Glutamatergic neuron (in vitro differentiated cells): ENCODE measurements around the gene KCNH1. TPM values are rescaled to one million over a fixed set of nuclear protein-coding genes. Genes with fewer than 3 reads are reported as not detected.

Experiments
- DNase-seq: peaks from one replicate; pipeline ENCODE4 v3.0.0; 2022
- H3K27ac Mint-ChIP-seq: one replicate; pipeline ENCODE4 v1.8.0; 2020; ENCODE audit warnings: mild to moderate bottlenecking, mixed read lengths, inconsistent platforms; ENCODE audit not compliant: unreplicated experiment
- H3K27me3 Mint-ChIP-seq: one replicate; pipeline ENCODE4 v1.8.0; 2020; ENCODE audit warnings: mild to moderate bottlenecking, moderate library complexity, mixed read lengths, inconsistent platforms; ENCODE audit not compliant: unreplicated experiment
- H3K36me3 Mint-ChIP-seq: one replicate; pipeline ENCODE4 v1.8.0; 2020; ENCODE audit warnings: mild to moderate bottlenecking, mixed read lengths, inconsistent platforms; ENCODE audit not compliant: unreplicated experiment
- H3K4me1 Mint-ChIP-seq: one replicate; pipeline ENCODE4 v1.8.0; 2020; ENCODE audit warnings: mild to moderate bottlenecking, low read depth, mixed read lengths, inconsistent platforms; ENCODE audit not compliant: unreplicated experiment
- H3K4me3 Mint-ChIP-seq: one replicate; pipeline ENCODE4 v1.8.0; 2020; ENCODE audit warnings: mild to moderate bottlenecking, mixed read lengths, inconsistent platforms; ENCODE audit not compliant: unreplicated experiment
- H3K9me3 Mint-ChIP-seq: one replicate; pipeline ENCODE4 v1.8.0; 2020; ENCODE audit warnings: mild to moderate bottlenecking, moderate library complexity, mixed read lengths, inconsistent platforms; ENCODE audit not compliant: unreplicated experiment
- CTCF ChIP-seq: fragments of 200-600 bp; sonication (generic); IDR thresholded peaks from one replicate; pipeline ENCODE4 v1.5.0; 2021; ENCODE audit not compliant: partially characterized antibody, unreplicated experiment
- total RNA-seq: library from RNA; stranded (reverse); fragmentation: NEBNext Ultra II Directional; extraction: Animal tissue kit (Norgen Biotek cat#: 25700); gene quantifications from one replicate; pipeline ENCODE4 v1.2.1, GENCODE V29; 2021; ENCODE audit not compliant: unreplicated experiment

Gene KCNH1
- total RNA-seq, 1 donor from 2014 or later = 7.8 TPM

- Mint-ChIP-seq H3K27me3 (peaks cover 4% of the 10 kb centered on the region), H3K4me1 (no peaks in the 10 kb centered on the region), H3K9me3 (no peaks in the 10 kb centered on the region), H3K27ac (no peak overlapping the region), H3K4me3 (no peak overlapping the region), H3K36me3 (no peaks in the 10 kb centered on the region)
- no peak for DNase-seq
- TF ChIP-seq CTCF = no peak
Measured at GRCh38 chr1:210850556-210850955, 283.4 kb downstream of the KCNH1 start.

GRCh38 chr1:210848474-210848873, 285.5 kb downstream of the KCNH1 start:
- no peak overlapping the region for H3K4me3 Mint-ChIP-seq
- no peaks in the 10 kb centered on the region for H3K9me3 Mint-ChIP-seq
- DNase-seq = no peak
- H3K36me3 Mint-ChIP-seq = no peaks in the 10 kb centered on the region
- H3K27ac Mint-ChIP-seq = no peak overlapping the region
- TF ChIP-seq CTCF = no peak
- H3K4me1 Mint-ChIP-seq = no peaks in the 10 kb centered on the region
- peaks cover 1% of the 10 kb centered on the region for H3K27me3 Mint-ChIP-seq

- Mint-ChIP-seq H3K4me3 (no peak overlapping the region), H3K27ac (no peak overlapping the region), H3K4me1 (peaks cover 3% of the 10 kb centered on the region), H3K36me3 (no peaks in the 10 kb centered on the region), H3K9me3 (no peaks in the 10 kb centered on the region), H3K27me3 (peaks cover 4% of the 10 kb centered on the region)
- DNase-seq = no peak
- no peak for TF ChIP-seq CTCF
Measured at GRCh38 chr1:210841926-210842625, 291.9 kb downstream of the KCNH1 start.

- TF ChIP-seq CTCF = no peak
- no peak for DNase-seq
- H3K27me3 Mint-ChIP-seq = peaks cover 4% of the 10 kb centered on the region
- peaks cover 12% of the 10 kb centered on the region for H3K4me1 Mint-ChIP-seq
- no peaks in the 10 kb centered on the region for H3K36me3 Mint-ChIP-seq
- H3K9me3 Mint-ChIP-seq = peaks cover 1% of the 10 kb centered on the region
- H3K27ac Mint-ChIP-seq = peak overlapping the region; percentile 84
- peak overlapping the region; percentile 60 for H3K4me3 Mint-ChIP-seq
Measured at GRCh38 chr1:210830034-210831028, 303.6 kb downstream of the KCNH1 start.
